ENCODE results near the gene ARRDC2. TPM values are rescaled to one million over a fixed set of nuclear protein-coding genes. Genes with fewer than 3 reads are reported as not detected.

Gene ARRDC2
- total RNA-seq, 1 donor from 2014 or later = 15.4 TPM

DNA sequence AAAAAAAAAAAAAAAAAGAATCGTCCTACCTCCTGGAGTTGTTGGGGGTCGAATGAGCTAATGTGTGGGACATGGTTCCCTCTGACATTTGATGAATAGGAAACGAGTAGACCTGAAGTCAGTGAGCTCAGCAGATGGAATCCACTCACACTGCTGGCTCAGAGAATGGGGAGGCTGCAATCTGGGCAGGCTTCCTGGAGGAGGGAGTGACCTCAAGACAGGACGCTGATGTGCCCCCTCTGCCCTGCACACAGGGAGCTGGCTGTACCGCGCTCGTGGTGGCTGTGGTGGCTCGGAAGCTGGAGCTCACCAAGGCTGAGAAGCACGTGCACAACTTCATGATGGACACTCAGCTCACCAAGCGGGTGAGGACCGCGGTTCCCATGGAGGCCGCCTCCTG, 19.8 kb upstream of the ARRDC2 start:
- no peak for TF ChIP-seq CTCF (IDR thresholded peaks at IDR 0.05)
- no peak overlapping the region for H3K27ac Mint-ChIP-seq (ENCODE audit: unreplicated experiment)
- no peak overlapping the region for H3K4me3 Mint-ChIP-seq (ENCODE audit: unreplicated experiment)
- no peak for DNase-seq (ENCODE audit: extremely low spot score, unreplicated experiment)
- no peaks in the 10 kb centered on the region for H3K27me3 Mint-ChIP-seq (ENCODE audit: unreplicated experiment)
- H3K9me3 Mint-ChIP-seq (ENCODE audit: unreplicated experiment) = no peaks in the 10 kb centered on the region
- no peaks in the 10 kb centered on the region for H3K4me1 Mint-ChIP-seq (ENCODE audit: unreplicated experiment)
- no peaks in the 10 kb centered on the region for H3K36me3 Mint-ChIP-seq (ENCODE audit: unreplicated experiment)

DNA sequence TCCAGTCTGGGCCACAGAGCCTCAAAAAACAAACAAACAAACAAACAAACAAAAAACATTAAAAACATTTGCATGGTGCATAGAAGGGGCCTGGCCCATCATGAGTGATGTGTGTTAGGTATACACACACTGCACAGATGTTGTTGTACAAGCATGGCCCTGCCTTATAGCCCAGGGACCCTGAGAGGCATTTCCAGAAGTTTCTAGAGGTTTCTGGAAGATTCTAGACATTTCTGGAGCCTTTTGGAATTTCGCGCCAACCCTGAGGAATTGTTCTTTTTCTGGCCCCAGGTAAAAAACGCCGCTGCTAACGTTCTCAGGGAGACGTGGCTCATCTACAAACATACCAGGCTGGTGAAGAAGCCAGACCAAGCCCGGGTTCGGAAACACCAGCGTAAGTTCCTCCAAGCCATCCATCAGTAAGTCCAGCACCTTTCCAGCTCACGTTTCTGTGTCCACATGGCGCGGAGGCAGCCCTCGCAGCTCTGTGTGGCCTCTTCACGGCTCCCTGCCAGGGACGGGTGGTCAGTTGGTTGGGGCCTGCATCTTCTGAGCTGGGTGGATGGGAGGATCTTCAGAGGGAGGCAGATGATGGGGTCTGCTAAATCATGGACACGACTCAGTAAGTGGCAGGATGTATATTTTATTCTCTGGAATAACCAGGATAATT, 18.4 kb upstream of the ARRDC2 start:
- Mint-ChIP-seq H3K36me3 (ENCODE audit: unreplicated experiment) (no peaks in the 10 kb centered on the region), H3K9me3 (ENCODE audit: unreplicated experiment) (no peaks in the 10 kb centered on the region), H3K27ac (ENCODE audit: unreplicated experiment) (no peak overlapping the region), H3K27me3 (ENCODE audit: unreplicated experiment) (peaks cover 1% of the 10 kb centered on the region), H3K4me1 (ENCODE audit: unreplicated experiment) (no peaks in the 10 kb centered on the region), H3K4me3 (ENCODE audit: unreplicated experiment) (no peak overlapping the region)
- TF ChIP-seq CTCF (IDR thresholded peaks at IDR 0.05) = no peak
- DNase-seq (ENCODE audit: extremely low spot score, unreplicated experiment) = no peak

- no peaks in the 10 kb centered on the region for H3K4me1 Mint-ChIP-seq (ENCODE audit: unreplicated experiment)
- H3K27me3 Mint-ChIP-seq (ENCODE audit: unreplicated experiment) = peaks cover 9% of the 10 kb centered on the region
- no peak overlapping the region for H3K27ac Mint-ChIP-seq (ENCODE audit: unreplicated experiment)
- DNase-seq (ENCODE audit: extremely low spot score, unreplicated experiment) = no peak
- no peaks in the 10 kb centered on the region for H3K9me3 Mint-ChIP-seq (ENCODE audit: unreplicated experiment)
- TF ChIP-seq CTCF (IDR thresholded peaks at IDR 0.05) = no peak
- no peak overlapping the region for H3K4me3 Mint-ChIP-seq (ENCODE audit: unreplicated experiment)
- H3K36me3 Mint-ChIP-seq (ENCODE audit: unreplicated experiment) = no peaks in the 10 kb centered on the region
These were observed 14.7 kb upstream of the ARRDC2 start for GRCh38 chr19:17993076-17993813.

DNA sequence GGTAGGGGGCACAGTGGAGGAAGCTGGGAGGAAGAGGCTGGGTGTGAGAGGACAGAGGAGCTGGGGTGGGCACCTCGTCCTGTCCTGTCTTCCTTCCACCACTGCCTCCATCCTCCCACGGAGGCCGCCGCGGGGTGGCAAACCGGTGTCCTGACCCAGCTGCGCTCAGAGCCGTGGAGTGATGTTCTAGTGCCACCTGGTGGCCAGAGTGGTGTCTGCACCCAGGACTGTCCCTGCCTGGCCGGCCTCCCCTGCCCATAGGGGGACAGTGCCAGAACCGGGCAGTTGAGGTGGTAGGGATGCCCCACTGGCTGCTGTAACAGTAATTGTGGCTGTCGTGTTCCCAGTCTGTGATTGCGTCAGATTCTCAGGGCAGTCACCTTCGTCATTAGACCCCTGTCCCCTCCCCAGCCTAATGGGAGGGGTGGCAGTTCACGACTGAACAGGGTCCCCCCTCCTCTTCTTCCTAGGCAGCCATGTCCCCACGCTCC, 11.1 kb upstream of the ARRDC2 start:
- H3K27me3 Mint-ChIP-seq (ENCODE audit: unreplicated experiment) = peaks cover 9% of the 10 kb centered on the region
- H3K27ac Mint-ChIP-seq (ENCODE audit: unreplicated experiment) = no peak overlapping the region
- H3K9me3 Mint-ChIP-seq (ENCODE audit: unreplicated experiment) = no peaks in the 10 kb centered on the region
- H3K4me3 Mint-ChIP-seq (ENCODE audit: unreplicated experiment) = no peak overlapping the region
- peak; percentile 97 for DNase-seq (ENCODE audit: extremely low spot score, unreplicated experiment)
- peak; percentile 99 for TF ChIP-seq CTCF (IDR thresholded peaks at IDR 0.05)
- H3K4me1 Mint-ChIP-seq (ENCODE audit: unreplicated experiment) = peaks cover 8% of the 10 kb centered on the region
- H3K36me3 Mint-ChIP-seq (ENCODE audit: unreplicated experiment) = no peaks in the 10 kb centered on the region

All from osteocyte (in vitro differentiated cells).